ENCODE data around the gene TWIST1.

- TF ChIP-seq CTCF (IDR thresholded peaks at IDR 0.05; ENCODE audit: insufficient read depth, low read depth, low read length) = no peak
- TF ChIP-seq EZH2 (IDR thresholded peaks at IDR 0.05; ENCODE audit: insufficient read depth, low read length) = no peak
Observed at GRCh38 chr7:19143881-19144574, 26.6 kb upstream of the TWIST1 start.

Measured in astrocyte (in vitro differentiated cells and primary cell).